Activated CD8-positive, alpha-beta memory T cell treated with anti-CD3 and anti-CD28 coated beads, Interleukin-2, amount 10 ng/mL, durations not matched to agents 7 days and 5 days (primary cell): ENCODE measurements around the gene FOXP3. TPM values are rescaled to one million over a fixed set of nuclear protein-coding genes. Genes with fewer than 3 reads are reported as not detected.
A peak's percentile ranks its signal among the peaks of the same experiment; 100 is the strongest.

Source experiments
- ATAC-seq: fragments of 150-1000 bp; cut with Tn5 transposase; one replicate; pipeline ENCODE4 v1.10.0; 2021; ENCODE audit warnings: moderate library complexity
- CTCF ChIA-PET: fragments of 350-600 bp; sonication (Branson Sonifier 250); formaldehyde crosslinking; loops from one replicate; lab custom pipeline; 2021; ENCODE audit warnings: antibody characterized with exemption; lab: Charles Lee
- DNase-seq: peaks from one replicate; pipeline ENCODE4 v3.0.0-alpha.2; 2020
- H3K27ac Mint-ChIP-seq: one replicate; pipeline ENCODE4 v1.8.0; 2021; ENCODE audit warnings: mild to moderate bottlenecking, mixed read lengths
- H3K27me3 Mint-ChIP-seq: one replicate; pipeline ENCODE4 v1.8.0; 2021; ENCODE audit warnings: mixed read lengths
- H3K36me3 Mint-ChIP-seq: one replicate; pipeline ENCODE4 v1.8.0; 2021; ENCODE audit warnings: mild to moderate bottlenecking, mixed read lengths
- H3K4me1 Mint-ChIP-seq: one replicate; pipeline ENCODE4 v1.8.0; 2021; ENCODE audit warnings: mixed read lengths
- H3K4me3 Mint-ChIP-seq: one replicate; pipeline ENCODE4 v1.8.0; 2021; ENCODE audit warnings: mild to moderate bottlenecking, moderate library complexity, mixed read lengths
- H3K9me3 Mint-ChIP-seq: one replicate; pipeline ENCODE4 v1.8.0; 2022; ENCODE audit warnings: low read depth, mixed read lengths
- total RNA-seq, 2 experiments: library from RNA; stranded (reverse); gene quantifications; one replicate each; pipeline ENCODE4 v1.2.3, GENCODE V29; 2021

Gene FOXP3
- total RNA-seq, 2 experiments from 2014 or later = 26.8 to 82.1 TPM

DNA sequence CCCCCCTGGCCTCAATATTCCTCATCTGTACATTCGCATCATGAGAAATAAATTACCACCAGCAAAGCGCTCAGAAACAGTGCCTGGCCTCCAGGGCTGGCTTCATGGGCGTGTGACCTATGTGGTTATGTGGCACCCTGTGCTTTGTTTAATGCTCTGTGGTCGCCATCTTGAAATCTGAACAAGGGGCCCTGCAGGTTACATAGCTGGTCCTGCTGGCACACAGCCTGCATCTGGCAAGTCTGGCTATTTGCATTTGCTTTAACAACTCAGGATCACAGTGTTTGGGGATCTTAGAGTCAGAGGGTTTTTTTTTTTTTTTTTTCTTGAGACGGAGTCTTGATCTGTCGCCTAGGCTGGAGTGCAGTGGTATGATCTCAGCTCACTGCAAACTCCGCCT, 9.9 kb downstream of the FOXP3 start:
- CTCF ChIA-PET = no interaction called here
- Mint-ChIP-seq H3K4me1 (peaks cover 28% of the 10 kb centered on the region), H3K36me3 (peaks cover 6% of the 10 kb centered on the region), H3K27me3 (no peaks in the 10 kb centered on the region), H3K4me3 (no peak overlapping the region), H3K9me3 (no peaks in the 10 kb centered on the region), H3K27ac (no peak overlapping the region)
- DNase-seq (no peak), ATAC-seq (no peak)

DNA sequence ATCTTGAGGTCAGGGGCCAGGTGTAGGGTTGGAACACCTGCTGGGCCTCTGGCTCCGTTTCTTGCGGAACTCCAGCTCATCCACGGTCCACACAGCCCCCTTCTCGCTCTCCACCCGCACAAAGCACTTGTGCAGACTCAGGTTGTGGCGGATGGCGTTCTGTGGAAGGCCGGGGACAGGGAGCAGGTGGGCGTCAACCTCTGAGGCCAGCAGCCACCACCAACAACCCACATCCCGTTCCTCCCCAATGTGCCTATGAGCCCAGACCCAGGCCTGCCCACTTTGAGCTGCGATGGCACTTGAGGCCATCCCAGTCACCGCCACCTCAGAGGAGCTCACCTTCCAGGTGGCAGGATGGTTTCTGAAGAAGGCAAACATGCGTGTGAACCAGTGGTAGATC, 13.2 kb downstream of the FOXP3 start:
- Mint-ChIP-seq H3K4me1 (peaks cover 12% of the 10 kb centered on the region), H3K9me3 (no peaks in the 10 kb centered on the region), H3K4me3 (no peak overlapping the region), H3K27me3 (no peaks in the 10 kb centered on the region), H3K36me3 (peaks cover 10% of the 10 kb centered on the region), H3K27ac (no peak overlapping the region)
- ATAC-seq (no peak), DNase-seq (no peak)
- CTCF ChIA-PET = no interaction called here

DNA sequence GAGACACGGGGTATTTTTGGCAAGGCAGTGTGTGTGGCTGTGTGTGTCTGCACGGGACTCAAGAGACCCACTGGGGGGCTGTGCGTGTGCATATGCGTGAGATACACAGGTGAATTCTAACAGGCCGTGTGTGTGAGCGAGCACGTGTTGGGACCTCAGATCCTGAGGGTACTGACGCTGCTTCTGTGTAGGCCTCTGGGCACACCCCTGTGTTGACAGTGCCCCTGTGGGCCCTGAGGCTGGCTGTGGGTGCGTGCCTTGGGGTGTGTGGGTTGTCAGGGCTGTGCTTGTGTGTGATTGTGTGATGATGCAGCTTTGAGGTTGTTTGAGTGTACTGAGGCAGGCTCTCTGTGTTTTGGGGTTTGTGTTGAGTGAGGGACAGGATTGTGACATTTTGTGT, 13.9 kb downstream of the FOXP3 start:
- no peaks in the 10 kb centered on the region for H3K9me3 Mint-ChIP-seq
- H3K4me3 Mint-ChIP-seq = no peak overlapping the region
- CTCF ChIA-PET = no interaction called here
- no peak for DNase-seq
- H3K4me1 Mint-ChIP-seq = peaks cover 12% of the 10 kb centered on the region
- H3K36me3 Mint-ChIP-seq = peaks cover 11% of the 10 kb centered on the region
- no peaks in the 10 kb centered on the region for H3K27me3 Mint-ChIP-seq
- H3K27ac Mint-ChIP-seq = peak overlapping the region; percentile 52
- ATAC-seq = no peak

DNA sequence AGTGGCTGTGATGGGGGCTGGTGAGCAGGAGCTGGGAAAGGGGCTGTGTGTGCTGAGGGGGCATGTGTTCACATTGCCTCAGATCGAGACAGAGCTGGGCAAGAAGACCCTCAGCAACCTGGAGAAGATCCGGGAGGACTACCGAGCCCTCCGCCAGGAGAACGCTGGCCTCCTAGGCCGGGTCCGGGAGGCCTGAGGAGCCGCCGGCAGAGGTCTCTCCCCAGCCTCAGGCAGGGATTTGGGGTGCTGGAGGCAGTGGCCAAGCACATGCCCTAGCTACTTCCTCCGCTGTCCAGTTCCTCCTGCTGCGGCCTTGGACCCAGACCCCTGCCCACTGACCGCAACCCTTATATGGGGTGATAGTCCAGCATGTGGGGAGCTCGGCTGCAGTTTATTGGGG, 14.4 kb downstream of the FOXP3 start:
- Mint-ChIP-seq H3K4me1 (peaks cover 12% of the 10 kb centered on the region), H3K9me3 (no peaks in the 10 kb centered on the region), H3K27ac (peak overlapping the region; percentile 52), H3K36me3 (peaks cover 12% of the 10 kb centered on the region), H3K27me3 (no peaks in the 10 kb centered on the region), H3K4me3 (no peak overlapping the region)
- DNase-seq = no peak
- ATAC-seq = no peak
- CTCF ChIA-PET = no interaction called here

DNA sequence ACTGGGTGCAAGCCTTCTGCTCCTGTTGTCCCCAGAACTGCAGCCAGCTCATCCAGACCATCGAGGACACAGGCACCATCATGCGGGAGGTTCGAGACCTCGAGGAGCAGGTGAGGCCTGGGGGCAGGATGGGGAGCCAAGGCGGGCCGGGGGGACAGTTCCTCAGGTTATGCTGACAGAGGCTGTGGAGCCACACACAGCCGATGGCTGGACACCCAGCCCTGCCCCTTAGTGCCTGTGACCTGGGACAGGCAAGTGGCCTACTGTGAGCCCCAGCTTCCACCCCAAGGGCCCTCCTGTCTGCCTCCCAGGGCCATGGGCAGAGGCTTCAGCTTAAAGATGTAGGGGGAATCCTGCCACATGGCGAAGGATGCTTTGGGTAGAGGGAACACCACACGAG, 14.9 kb downstream of the FOXP3 start:
- Mint-ChIP-seq H3K27ac (no peak overlapping the region), H3K4me1 (peaks cover 12% of the 10 kb centered on the region), H3K36me3 (peaks cover 15% of the 10 kb centered on the region), H3K9me3 (no peaks in the 10 kb centered on the region), H3K27me3 (no peaks in the 10 kb centered on the region), H3K4me3 (no peak overlapping the region)
- DNase-seq = no peak
- CTCF ChIA-PET = no interaction called here
- ATAC-seq = no peak

DNA sequence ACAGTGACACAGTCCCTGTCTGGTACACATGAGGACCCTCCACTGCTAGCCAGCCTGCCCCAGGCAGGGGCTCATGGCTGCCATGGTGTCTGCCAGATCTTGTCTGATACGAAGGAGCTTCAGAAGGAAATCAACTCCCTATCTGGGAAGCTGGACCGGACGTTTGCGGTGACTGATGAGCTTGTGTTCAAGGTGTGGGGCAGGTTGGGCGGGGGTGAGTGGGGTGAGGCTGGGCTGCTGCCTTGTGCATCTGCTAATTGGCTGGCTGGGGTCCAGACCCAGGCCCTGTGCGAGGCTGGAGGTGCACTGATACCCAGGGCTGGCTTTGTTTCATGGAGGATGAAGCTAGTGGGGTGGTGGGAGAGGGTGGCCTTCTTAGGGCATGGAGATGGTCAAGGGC, 15.4 kb downstream of the FOXP3 start:
- H3K27me3 Mint-ChIP-seq = no peaks in the 10 kb centered on the region
- H3K27ac Mint-ChIP-seq = no peak overlapping the region
- ATAC-seq (no peak), DNase-seq (no peak)
- CTCF ChIA-PET = no interaction called here
- no peaks in the 10 kb centered on the region for H3K9me3 Mint-ChIP-seq
- peaks cover 12% of the 10 kb centered on the region for H3K4me1 Mint-ChIP-seq
- H3K4me3 Mint-ChIP-seq = no peak overlapping the region
- peaks cover 17% of the 10 kb centered on the region for H3K36me3 Mint-ChIP-seq

DNA sequence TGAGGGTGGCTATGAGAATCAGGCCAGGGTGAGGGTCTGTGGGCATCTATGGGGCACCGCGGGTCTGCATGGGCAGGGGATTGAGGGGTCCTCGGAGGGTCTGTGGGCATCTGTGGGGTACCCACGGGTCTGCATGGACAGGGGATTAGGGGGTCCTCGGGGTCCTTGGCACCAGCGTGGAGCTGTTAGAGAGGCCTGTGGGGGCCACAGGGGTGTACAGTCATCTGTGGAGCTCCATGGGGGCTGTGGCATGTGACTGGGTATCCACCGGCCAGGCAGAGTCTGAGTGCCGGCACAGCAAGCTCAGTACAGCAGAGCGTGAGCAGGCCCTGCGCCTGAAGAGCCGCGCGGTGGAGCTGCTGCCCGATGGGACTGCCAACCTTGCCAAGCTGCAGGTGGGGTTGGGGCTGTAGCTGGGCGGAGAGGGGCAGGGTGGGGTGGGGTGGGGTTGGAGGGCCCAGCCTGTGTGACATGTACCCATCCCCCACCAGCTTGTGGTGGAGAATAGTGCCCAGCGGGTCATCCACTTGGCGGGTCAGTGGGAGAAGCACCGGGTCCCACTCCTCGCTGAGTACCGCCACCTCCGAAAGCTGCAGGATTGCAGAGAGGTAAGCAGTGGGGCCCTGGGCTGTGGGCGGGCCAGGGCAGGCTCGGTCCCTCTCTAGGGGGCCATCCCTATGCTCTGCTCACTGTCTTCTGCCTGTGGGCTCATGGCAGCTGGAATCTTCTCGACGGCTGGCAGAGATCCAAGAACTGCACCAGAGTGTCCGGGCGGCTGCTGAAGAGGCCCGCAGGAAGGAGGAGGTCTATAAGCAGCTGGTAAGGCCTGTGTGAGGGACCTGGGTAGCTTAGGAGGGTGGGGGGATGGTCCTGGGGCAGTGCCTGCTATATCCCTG, 16.3 kb downstream of the FOXP3 start:
- no peaks in the 10 kb centered on the region for H3K27me3 Mint-ChIP-seq
- peak overlapping the region; percentile 49 for H3K27ac Mint-ChIP-seq
- H3K4me1 Mint-ChIP-seq = peaks cover 12% of the 10 kb centered on the region
- ATAC-seq (no peak), DNase-seq (no peak)
- peaks cover 23% of the 10 kb centered on the region for H3K36me3 Mint-ChIP-seq
- CTCF ChIA-PET = no interaction called here
- no peaks in the 10 kb centered on the region for H3K9me3 Mint-ChIP-seq
- H3K4me3 Mint-ChIP-seq = no peak overlapping the region

DNA sequence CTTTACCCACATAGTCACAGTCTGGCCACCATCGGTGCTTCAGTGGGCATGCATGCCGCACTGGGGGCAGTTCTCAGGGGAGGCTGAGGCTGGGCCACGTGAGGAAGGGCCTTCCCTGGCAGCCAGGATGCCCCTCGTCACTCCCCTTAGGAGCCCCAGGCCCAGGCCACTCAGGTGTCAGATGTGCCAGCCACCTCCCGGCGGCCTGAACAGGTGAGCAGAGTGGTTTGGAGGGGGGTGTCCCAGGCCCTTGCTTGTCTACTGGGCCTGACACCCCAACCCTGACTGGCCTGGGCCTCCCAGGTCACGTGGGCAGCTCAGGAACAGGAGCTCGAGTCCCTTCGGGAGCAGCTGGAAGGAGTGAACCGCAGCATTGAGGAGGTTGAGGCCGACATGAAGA, 17.2 kb downstream of the FOXP3 start:
- Mint-ChIP-seq H3K4me1 (peaks cover 12% of the 10 kb centered on the region), H3K27me3 (no peaks in the 10 kb centered on the region), H3K27ac (no peak overlapping the region), H3K9me3 (no peaks in the 10 kb centered on the region), H3K36me3 (peaks cover 19% of the 10 kb centered on the region), H3K4me3 (no peak overlapping the region)
- no peak for ATAC-seq
- CTCF ChIA-PET = no interaction called here
- DNase-seq = no peak

DNA sequence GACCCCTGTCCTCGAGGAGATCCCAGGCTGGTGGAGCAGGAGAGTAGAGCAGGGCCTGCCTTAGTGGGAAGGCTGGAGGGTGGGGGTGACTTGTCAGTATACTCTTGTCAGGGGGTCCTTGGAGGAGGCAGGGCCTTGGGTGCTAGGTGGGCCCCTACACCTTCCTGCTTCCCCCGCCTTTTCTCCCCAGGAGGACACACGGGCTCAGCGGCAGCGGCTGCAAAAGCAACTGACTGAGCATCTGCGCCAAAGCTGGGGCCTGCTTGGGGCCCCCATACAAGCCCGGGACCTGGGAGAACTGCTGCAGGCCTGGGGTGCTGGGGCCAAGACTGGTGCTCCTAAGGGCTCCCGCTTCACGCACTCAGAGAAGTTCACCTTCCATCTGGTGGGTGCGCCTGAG, 18.0 kb downstream of the FOXP3 start:
- Mint-ChIP-seq H3K36me3 (peaks cover 19% of the 10 kb centered on the region), H3K4me3 (no peak overlapping the region), H3K27me3 (no peaks in the 10 kb centered on the region), H3K4me1 (peaks cover 10% of the 10 kb centered on the region), H3K27ac (no peak overlapping the region), H3K9me3 (no peaks in the 10 kb centered on the region)
- DNase-seq (no peak), ATAC-seq (no peak)
- CTCF ChIA-PET = no interaction called here

DNA sequence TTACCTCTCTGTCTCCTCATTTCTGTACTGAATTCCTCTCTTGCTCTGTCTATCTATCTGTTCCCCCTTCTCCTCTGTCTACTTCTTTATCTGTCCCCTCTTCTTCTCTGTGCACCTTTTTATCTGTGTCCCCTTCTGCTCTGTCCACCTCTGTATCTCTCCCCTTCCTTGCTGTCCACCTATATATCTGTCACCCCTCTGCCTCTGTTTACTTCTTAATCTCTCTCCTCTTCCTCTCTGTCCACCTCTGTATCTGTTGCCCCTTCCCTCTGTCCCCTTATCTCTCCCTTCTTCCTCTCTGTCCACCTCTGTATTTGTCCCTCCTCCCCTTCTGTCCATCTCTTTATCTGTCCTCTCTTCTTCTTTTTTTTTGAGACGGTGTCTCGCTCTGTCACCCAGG, 20.3 kb downstream of the FOXP3 start:
- H3K27me3 Mint-ChIP-seq = no peaks in the 10 kb centered on the region
- H3K4me1 Mint-ChIP-seq = no peaks in the 10 kb centered on the region
- H3K27ac Mint-ChIP-seq = no peak overlapping the region
- no peak for ATAC-seq
- peaks cover 22% of the 10 kb centered on the region for H3K36me3 Mint-ChIP-seq
- CTCF ChIA-PET = no interaction called here
- H3K9me3 Mint-ChIP-seq = no peaks in the 10 kb centered on the region
- no peak for DNase-seq
- no peak overlapping the region for H3K4me3 Mint-ChIP-seq

DNA sequence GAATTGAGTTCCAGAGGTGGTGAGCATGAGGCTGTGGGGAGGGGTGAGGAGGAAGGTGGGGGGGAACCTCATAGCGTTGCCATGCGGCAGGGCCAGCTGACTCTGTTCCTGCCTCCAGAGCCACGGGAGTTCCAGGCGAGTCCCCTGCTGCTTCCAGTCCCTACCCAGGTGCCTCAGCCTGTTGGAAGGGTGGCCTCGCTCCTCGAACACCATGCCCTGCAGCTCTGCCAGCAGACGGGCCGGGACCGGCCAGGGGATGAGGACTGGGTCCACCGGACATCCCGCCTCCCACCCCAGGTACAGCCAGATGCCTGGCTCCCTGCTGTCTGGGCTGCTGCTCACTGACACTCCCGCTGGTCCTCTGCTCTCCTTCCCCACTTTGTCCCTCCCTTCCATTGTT, 21.3 kb downstream of the FOXP3 start:
- no peak overlapping the region for H3K27ac Mint-ChIP-seq
- H3K4me3 Mint-ChIP-seq = no peak overlapping the region
- H3K4me1 Mint-ChIP-seq = peaks cover 2% of the 10 kb centered on the region
- DNase-seq (no peak), ATAC-seq (no peak)
- CTCF ChIA-PET = no interaction called here
- H3K36me3 Mint-ChIP-seq = peaks cover 20% of the 10 kb centered on the region
- H3K27me3 Mint-ChIP-seq = no peaks in the 10 kb centered on the region
- no peaks in the 10 kb centered on the region for H3K9me3 Mint-ChIP-seq

DNA sequence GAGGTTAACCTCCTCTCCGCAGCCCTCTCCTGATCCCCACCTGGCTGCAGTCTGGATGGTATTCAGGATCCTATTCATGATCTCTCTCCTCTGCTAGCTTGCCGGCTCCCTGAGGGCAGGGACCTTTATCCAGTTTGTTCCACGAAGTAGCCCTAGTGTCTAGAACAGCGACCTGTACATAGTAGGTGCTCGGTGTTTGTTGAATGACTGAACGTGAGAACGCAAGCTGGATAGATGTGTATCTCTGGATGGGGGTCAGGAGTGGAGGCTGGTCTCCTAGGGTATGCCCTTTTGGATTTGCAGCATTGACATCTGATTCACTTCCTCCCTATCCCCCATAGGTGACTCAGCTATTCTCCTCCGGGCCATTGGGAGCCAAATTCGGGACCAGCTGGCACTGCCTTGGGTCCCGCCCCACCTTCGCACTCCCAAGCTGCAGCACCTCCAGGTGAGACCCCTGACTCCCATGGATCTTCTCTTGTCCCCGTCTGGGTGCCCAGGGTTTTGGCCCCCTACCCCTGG, 21.9 kb downstream of the FOXP3 start:
- no peak for DNase-seq
- H3K36me3 Mint-ChIP-seq = peaks cover 20% of the 10 kb centered on the region
- no peak overlapping the region for H3K4me3 Mint-ChIP-seq
- H3K27me3 Mint-ChIP-seq = no peaks in the 10 kb centered on the region
- no peaks in the 10 kb centered on the region for H3K9me3 Mint-ChIP-seq
- ATAC-seq = no peak
- peaks cover 2% of the 10 kb centered on the region for H3K4me1 Mint-ChIP-seq
- no peak overlapping the region for H3K27ac Mint-ChIP-seq
- CTCF ChIA-PET = no interaction called here

DNA sequence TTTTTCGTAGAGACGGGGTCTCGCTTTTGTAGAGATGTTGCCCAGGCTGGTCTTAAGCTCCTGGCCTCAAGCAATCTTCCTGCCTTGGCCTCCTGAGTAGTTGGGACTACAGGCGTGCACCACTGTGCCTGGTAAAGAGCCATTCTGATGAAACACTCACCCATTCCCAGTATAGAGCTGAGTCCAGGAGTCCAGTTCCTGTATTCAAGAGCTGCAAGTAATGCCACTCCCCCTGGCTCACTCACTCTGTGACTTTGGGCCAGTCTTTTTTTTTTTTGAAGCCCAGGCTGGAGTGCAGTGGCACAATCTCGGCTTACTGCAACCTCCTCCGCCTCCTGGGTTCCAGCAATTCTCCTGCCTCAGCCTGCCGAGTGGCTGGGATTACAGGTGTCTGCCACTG, 25.8 kb downstream of the FOXP3 start:
- Mint-ChIP-seq H3K27ac (no peak overlapping the region), H3K4me1 (peaks cover 16% of the 10 kb centered on the region), H3K4me3 (no peak overlapping the region), H3K36me3 (peaks cover 9% of the 10 kb centered on the region), H3K27me3 (no peaks in the 10 kb centered on the region), H3K9me3 (no peaks in the 10 kb centered on the region)
- CTCF ChIA-PET = no interaction called here
- ATAC-seq (no peak), DNase-seq (no peak)

DNA sequence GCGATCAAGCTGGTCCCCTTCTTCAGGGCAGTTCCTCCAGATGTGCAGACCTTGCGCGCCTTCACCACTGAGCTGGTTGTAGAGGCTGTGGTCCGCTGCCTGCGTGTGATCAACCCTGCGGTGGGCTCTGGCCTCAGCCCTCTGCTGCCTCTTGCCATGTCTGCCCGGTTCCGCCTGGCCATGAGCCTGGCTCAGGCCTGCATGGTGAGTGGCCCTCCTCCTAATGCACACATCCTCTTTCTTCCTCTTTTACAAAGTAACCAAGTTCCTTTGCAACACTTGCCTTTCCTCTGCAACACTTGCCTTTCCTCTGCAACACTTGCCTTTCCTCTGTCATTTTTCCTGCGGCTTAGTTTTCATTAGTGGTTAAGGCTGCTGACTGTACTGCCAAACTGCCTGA, 27.4 kb downstream of the FOXP3 start:
- H3K36me3 Mint-ChIP-seq = peaks cover 5% of the 10 kb centered on the region
- H3K9me3 Mint-ChIP-seq = no peaks in the 10 kb centered on the region
- peak overlapping the region; percentile 91 for H3K4me3 Mint-ChIP-seq
- ATAC-seq (no peak), DNase-seq (no peak)
- peak overlapping the region; percentile 63 for H3K27ac Mint-ChIP-seq
- CTCF ChIA-PET = no interaction called here
- no peaks in the 10 kb centered on the region for H3K27me3 Mint-ChIP-seq
- peaks cover 21% of the 10 kb centered on the region for H3K4me1 Mint-ChIP-seq
